Esophagus squamous epithelium (tissue), 5 donors: ENCODE results near the gene MUL1. TPM values are rescaled to one million over a fixed set of nuclear protein-coding genes. Genes with fewer than 3 reads are reported as not detected.

Experiments used
- DNase-seq: peaks from one replicate; lab custom pipeline; 2025; lab: John Stamatoyannopoulos, UW
- H3K27ac ChIP-seq, 4 donors: fragments of 200-600 bp; sonication (generic); one replicate each; pipeline ENCODE4 v1.5.1; 2016 to 2019; ENCODE audit warnings: mild to moderate bottlenecking in 1 of 4
- H3K27me3 ChIP-seq, 4 donors: fragments of 200-600 bp; sonication (generic); 1 replicate in 3 of 4; 2 replicates in 1 of 4; pipeline versions ENCODE4 v1.5.1 to v1.6.0; 2017 to 2021; ENCODE audit warnings: antibody characterized with exemption in 1 of 4
- H3K36me3 ChIP-seq, 3 donors: fragments of 200-600 bp; sonication (generic); one replicate each; pipeline ENCODE4 v1.5.1; 2016 to 2019
- H3K4me1 ChIP-seq, 3 donors: fragments of 200-600 bp; sonication (generic); one replicate each; pipeline ENCODE4 v1.5.1; 2017 to 2019
- H3K4me3 ChIP-seq, 4 donors: fragments of 200-600 bp; sonication (generic); 1 replicate in 3 of 4; 2 replicates in 1 of 4; pipeline ENCODE4 v1.5.1; 2016 to 2019; ENCODE audit warnings: mild to moderate bottlenecking in 2 of 4, moderate library complexity in 1 of 4
- H3K9me3 ChIP-seq, 3 donors: fragments of 200-600 bp; sonication (generic); one replicate each; pipeline ENCODE4 v1.5.1; 2016 to 2019
- CTCF ChIP-seq, 6 experiments: fragments of 450-650 bp in 4 of 6; fragments of 200-600 bp in 2 of 6; sonication (generic) in 2 of 6; IDR thresholded peaks; one replicate each; pipeline ENCODE4 v1.5.1; 2016 to 2019; ENCODE audit warnings: antibody characterized with exemption in 6 of 6, mild to moderate bottlenecking in 4 of 6, moderate library complexity in 4 of 6
- POLR2A ChIP-seq, 4 donors: fragments of 450-650 bp; IDR thresholded peaks; one replicate each; pipeline ENCODE4 v1.6.1; 2017; ENCODE audit warnings: antibody characterized with exemption in 4 of 4, mild to moderate bottlenecking in 4 of 4, moderate library complexity in 3 of 4
- WGBS, 2 donors: methylation state at CpG; one replicate each; pipeline ENCODE4 v1.1.5; 2018; 5-methylcytosine and 5-hydroxymethylcytosine counted together
- intact Hi-C: fragments of 100-400 bp; cut with DNase I; formaldehyde crosslinking; loops from one replicate; pipeline ENCODE4 v1.15.0; 2022
- total RNA-seq, 4 donors: library from RNA; depleted of rRNA; stranded (reverse); fragments of >200 nt; gene quantifications; one replicate each; pipeline ENCODE4 v1.1.0, GENCODE V29; 2016
- donor health status: DM: yes; HTN: yes; CAD: no.

The MUL1 gene
- total RNA-seq, 4 donors from 2014 or later = 19.0 to 35.6 (median 26.2) TPM

- DNase-seq = no peak
- Histone ChIP-seq H3K4me3 (peak within 1 kb of the TSS; percentile 15 to 61 (median 31)), H3K27me3 (peaks cover 3 to 96% (median 5%) of the 10 kb centered on the region in 4 donors), H3K4me1 (peaks cover 14 to 48% (median 21%) of the 10 kb centered on the region in 3 donors), H3K9me3 (no peaks in the 10 kb centered on the region), H3K36me3 (no peaks in the 10 kb centered on the region), H3K27ac (peak within 1 kb of the TSS in 1 of 4 donors; percentile 6)
- intact Hi-C loops = no loop called here
- 0% methylated on average over 1 to 12 of the region's 47 CpGs for WGBS, 2 donors
- TF ChIP-seq CTCF (IDR thresholded peaks at IDR 0.05) (no peak), POLR2A (IDR thresholded peaks at IDR 0.05) (no peak)
Observed at GRCh38 chr1:20551945-20552727, 44.2 kb upstream of the MUL1 start, which contains the start of gene FAM43B. Gene FAM43B, plus strand, starts transcription at chr1:20552573. Its CDS starts 401 bp downstream, at chr1:20552974.

- H3K36me3 ChIP-seq = no peaks in the 10 kb centered on the region
- intact Hi-C loops = no loop called here
- TF ChIP-seq CTCF (IDR thresholded peaks at IDR 0.05) (no peak), POLR2A (IDR thresholded peaks at IDR 0.05) (no peak)
- peaks cover 14 to 48% (median 21%) of the 10 kb centered on the region in 3 donors for H3K4me1 ChIP-seq
- 51 to 77% methylated on average over 3 of the region's 3 CpGs for WGBS, 2 donors
- DNase-seq = no peak
- H3K27ac ChIP-seq = no peak overlapping the region
- peaks cover 3 to 100% (median 5%) of the 10 kb centered on the region in 4 donors for H3K27me3 ChIP-seq
- H3K9me3 ChIP-seq = no peaks in the 10 kb centered on the region
- H3K4me3 ChIP-seq = no peak overlapping the region
Observed at GRCh38 chr1:20551161-20551560, 43.2 kb upstream of the MUL1 start.

- H3K27me3 ChIP-seq = peaks cover 0 to 92% (median 2%) of the 10 kb centered on the region in 4 donors
Observed at GRCh38 chr1:20546637-20547036, 38.7 kb upstream of the MUL1 start.

GRCh38 chr1:20540281-20540680, 32.3 kb upstream of the MUL1 start:
- no CpG with 5 or more reads among the region's 1 CpG for WGBS, 2 donors
- TF ChIP-seq POLR2A (IDR thresholded peaks at IDR 0.05) (no peak), CTCF (IDR thresholded peaks at IDR 0.05) (no peak)
- no peaks in the 10 kb centered on the region for H3K36me3 ChIP-seq
- H3K4me3 ChIP-seq = no peak overlapping the region
- H3K4me1 ChIP-seq = no peaks in the 10 kb centered on the region
- intact Hi-C loops = no loop called here
- H3K27ac ChIP-seq = no peak overlapping the region
- DNase-seq = no peak
- H3K27me3 ChIP-seq = peaks cover 0 to 81% (median 0%) of the 10 kb centered on the region in 4 donors
- H3K9me3 ChIP-seq = no peaks in the 10 kb centered on the region

More at GRCh38 chr1:20546637-20547036, 38.7 kb upstream of the MUL1 start:
- H3K9me3 ChIP-seq = no peaks in the 10 kb centered on the region
- no peak for TF ChIP-seq POLR2A (IDR thresholded peaks at IDR 0.05)
- no peak for TF ChIP-seq CTCF (IDR thresholded peaks at IDR 0.05)
- H3K4me1 ChIP-seq = peaks cover 0 to 4% (median 0%) of the 10 kb centered on the region in 3 donors
- H3K36me3 ChIP-seq = no peaks in the 10 kb centered on the region
- intact Hi-C loops = no loop called here
- DNase-seq = no peak
- H3K4me3 ChIP-seq = no peak overlapping the region
- no peak overlapping the region for H3K27ac ChIP-seq
- WGBS, 2 donors = 79 to 81% methylated on average over 3 of the region's 3 CpGs
